COLO668 (cell line): ENCODE measurements around the gene ROBO1.

ENCODE experiments used
- DNase-seq: peaks from one replicate; lab custom pipeline; 2025; ENCODE audit not compliant: unreplicated experiment; lab: John Stamatoyannopoulos, UW

ROBO1 gene

GRCh38 chr3:79097964-79098660 is 669.7 kb downstream of the ROBO1 start:
- no peak for DNase-seq

- no peak for DNase-seq
Measured at GRCh38 chr3:79094654-79095053, 673.1 kb downstream of the ROBO1 start.

GRCh38 chr3:79086514-79086913 is 681.3 kb downstream of the ROBO1 start:
- peak; percentile 41 for DNase-seq

GRCh38 chr3:79085171-79085570 is 682.6 kb downstream of the ROBO1 start:
- no peak for DNase-seq

- no peak for DNase-seq
Measured at GRCh38 chr3:79081335-79081734, 686.5 kb downstream of the ROBO1 start.

- DNase-seq, result no peak
Measured at GRCh38 chr3:79074558-79074957, 693.2 kb downstream of the ROBO1 start.

GRCh38 chr3:79067734-79068133 is 700.1 kb downstream of the ROBO1 start:
- DNase-seq, result no peak

- DNase-seq, result no peak
Measured at GRCh38 chr3:79066481-79066880, 701.3 kb downstream of the ROBO1 start.

- DNase-seq, result no peak
Measured at GRCh38 chr3:79063624-79064023, 704.2 kb downstream of the ROBO1 start.

GRCh38 chr3:79057756-79058155 is 710.0 kb downstream of the ROBO1 start:
- no peak for DNase-seq

- no peak for DNase-seq
Measured at GRCh38 chr3:79056498-79056897, 711.3 kb downstream of the ROBO1 start.

GRCh38 chr3:79052054-79052681 is 715.6 kb downstream of the ROBO1 start:
- DNase-seq, result peak; percentile 16

- DNase-seq, result no peak
Measured at GRCh38 chr3:79047581-79047980, 720.2 kb downstream of the ROBO1 start.

GRCh38 chr3:79041621-79042020 is 726.2 kb downstream of the ROBO1 start:
- peak; percentile 3 for DNase-seq

GRCh38 chr3:79040701-79041100 is 727.1 kb downstream of the ROBO1 start:
- no peak for DNase-seq

- no peak for DNase-seq
Measured at GRCh38 chr3:79040091-79040490, 727.7 kb downstream of the ROBO1 start.

GRCh38 chr3:79039192-79039591 is 728.6 kb downstream of the ROBO1 start:
- no peak for DNase-seq

GRCh38 chr3:79038636-79039035 is 729.2 kb downstream of the ROBO1 start:
- DNase-seq, result no peak

GRCh38 chr3:79038057-79038456 is 729.7 kb downstream of the ROBO1 start:
- DNase-seq, result no peak

- peak; percentile 15 for DNase-seq
Measured at GRCh38 chr3:79032686-79033318, 735.0 kb downstream of the ROBO1 start.

GRCh38 chr3:79030157-79030556 is 737.6 kb downstream of the ROBO1 start:
- no peak for DNase-seq

- no peak for DNase-seq
Measured at GRCh38 chr3:79028916-79029315, 738.9 kb downstream of the ROBO1 start.
